Motor neuron (in vitro differentiated cells): ENCODE results near the gene ALKBH1. TPM values are rescaled to one million over a fixed set of nuclear protein-coding genes. Genes with fewer than 3 reads are reported as not detected.

Experiments
- ATAC-seq, 8 experiments: fragments of 200-7000 bp; cut with Tn5 transposase; replicated peaks in 6 of 8; 2 replicates each; pipeline ENCODE4 v1.8.0; 2021; ENCODE audit warnings: mild to moderate bottlenecking in 8 of 8, moderate library complexity in 8 of 8
- H3K27ac ChIP-seq, 2 donors: fragments of 250-450 bp; sonication (Bioruptor Pico); 2 replicates each; pipeline ENCODE4 v1.9.0; 2021; ENCODE audit warnings: antibody characterized with exemption in 2 of 2, mild to moderate bottlenecking in 2 of 2, moderate library complexity in 1 of 2
- H3K4me1 ChIP-seq, 2 donors: fragments of 250-450 bp; sonication (Bioruptor Pico); replicated peaks in 1 of 2; 2 replicates each; pipeline ENCODE4 v1.6.1; 2021; ENCODE audit warnings: antibody characterized with exemption in 2 of 2, mild to moderate bottlenecking in 2 of 2, moderate library complexity in 1 of 2
- H3K4me3 ChIP-seq, 5 donors: fragments of 250-450 bp; sonication (Bioruptor Pico); 2 replicates each; pipeline ENCODE4 v1.9.0; 2021; ENCODE audit warnings: antibody characterized with exemption in 5 of 5, mild to moderate bottlenecking in 5 of 5, moderate library complexity in 4 of 5
- WGBS, 10 experiments: fragments of 450-650 bp; shearing (Covaris generic); methylation state at CpG; one replicate each; pipeline ENCODE4 v1.0.0; 2022; 5-methylcytosine and 5-hydroxymethylcytosine counted together
- in situ Hi-C, 9 experiments: fragments of 400-800 bp; cut with MboI; loops; one replicate each; pipeline ENCODE4 v1.15.0; 2021; ENCODE audit warnings: low sequenced_read_pairs in 9 of 9, low pct_unique_long_range_greater_than_20kb in 2 of 9; ENCODE audit not compliant: unreplicated experiment in 9 of 9
- total RNA-seq, 8 experiments: library from RNA; unstranded; fragments of 300-600 nt; gene quantifications; 2 replicates each; pipeline versions ENCODE4 v1.2.3 to v1.2.4, GENCODE V29; 2022

Gene ALKBH1
- total RNA-seq, 8 experiments from 2014 or later = 9.9 to 15.1 (median 11.8) TPM

- Histone ChIP-seq H3K27ac (no peak overlapping the region), H3K4me1 (peaks cover 16 to 34% of the 10 kb centered on the region in 2 donors), H3K4me3 (no peak overlapping the region)
- no peak for ATAC-seq
- in situ Hi-C loops = no loop called here
- WGBS, 10 experiments = 58 to 100% (median 92%) methylated on average over 1 to 2 of the region's 2 CpGs; no CpG with 5 or more reads in 2 of the 10 experiments
Measured at GRCh38 chr14:77659831-77660230, 48.0 kb downstream of the ALKBH1 start.

GRCh38 chr14:77657280-77657679 lies 50.5 kb downstream of the ALKBH1 start:
- in situ Hi-C loops = no loop called here
- 0 to 100% (median 92%) methylated on average over 1 to 5 of the region's 5 CpGs; no CpG with 5 or more reads in 4 of the 10 experiments for WGBS, 10 experiments
- no peak overlapping the region for H3K27ac ChIP-seq
- H3K4me1 ChIP-seq = peaks cover 29 to 39% of the 10 kb centered on the region in 2 donors
- ATAC-seq = no peak
- no peak overlapping the region for H3K4me3 ChIP-seq

GRCh38 chr14:77654001-77654441 lies 53.8 kb downstream of the ALKBH1 start:
- H3K4me3 ChIP-seq = no peak overlapping the region
- H3K27ac ChIP-seq = peak overlapping the region; percentile 39 to 75

GRCh38 chr14:77649326-77649725 lies 58.5 kb downstream of the ALKBH1 start:
- no peak for ATAC-seq
- H3K4me3 ChIP-seq = no peak overlapping the region
- 71 to 100% (median 92%) methylated on average over 1 to 3 of the region's 3 CpGs; no CpG with 5 or more reads in 3 of the 10 experiments for WGBS, 10 experiments
- peaks cover 6 to 9% of the 10 kb centered on the region in 2 donors for H3K4me1 ChIP-seq
- no peak overlapping the region for H3K27ac ChIP-seq
- in situ Hi-C loops = no loop called here

More at GRCh38 chr14:77654001-77654441, 53.8 kb downstream of the ALKBH1 start:
- WGBS, 10 experiments = 0 to 100% (median 45%) methylated on average over 1 to 5 of the region's 11 CpGs; no CpG with 5 or more reads in 3 of the 10 experiments
- in situ Hi-C loops = no loop called here
- H3K4me1 ChIP-seq = peaks cover 15 to 19% of the 10 kb centered on the region in 2 donors
- peak in 5 of 8 experiments; percentile 45 to 77 (median 75) for ATAC-seq

DNA sequence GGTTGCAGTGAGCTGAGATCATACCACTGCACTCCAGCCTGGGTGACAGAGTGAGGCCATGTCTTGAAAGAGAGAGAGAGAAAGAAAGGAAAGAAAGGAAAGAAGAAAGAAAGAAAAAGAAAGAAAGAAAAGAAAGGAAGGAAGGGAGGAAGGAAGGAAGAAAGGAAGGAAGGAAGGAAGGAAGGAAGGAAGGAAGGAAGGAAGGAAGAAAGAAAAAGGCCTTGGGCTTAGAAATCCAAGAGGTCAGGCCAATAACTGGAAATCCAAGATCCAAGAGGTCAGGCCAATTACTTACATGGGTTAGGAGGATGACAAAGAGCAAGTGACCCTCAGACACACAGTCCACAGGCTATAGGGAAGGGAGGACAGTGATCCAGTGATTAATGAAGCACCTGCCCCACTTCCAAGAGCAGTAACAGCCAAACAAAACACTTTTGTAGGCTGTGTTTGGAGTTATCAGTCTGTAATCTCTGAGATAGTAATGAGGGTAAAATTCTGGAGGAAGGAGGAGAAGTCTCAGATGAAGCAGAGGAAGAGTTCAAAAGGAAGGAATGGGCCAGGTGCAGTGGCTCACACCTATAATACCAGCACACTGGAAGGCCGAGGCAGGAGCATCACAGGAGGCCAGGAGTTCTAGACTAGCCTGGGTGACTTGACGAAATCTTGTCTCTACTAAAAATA lies 59.2 kb downstream of the ALKBH1 start:
- ATAC-seq = no peak
- 0 to 60% (median 38%) methylated on average over 1 to 2 of the region's 2 CpGs; no CpG with 5 or more reads in 5 of the 10 experiments for WGBS, 10 experiments
- H3K27ac ChIP-seq = no peak overlapping the region
- in situ Hi-C loops = no loop called here
- H3K4me3 ChIP-seq = no peak overlapping the region
- H3K4me1 ChIP-seq = peaks cover 0 to 2% of the 10 kb centered on the region in 2 donors

- Histone ChIP-seq H3K4me1 (no peaks in the 10 kb centered on the region), H3K27ac (no peak overlapping the region), H3K4me3 (no peak overlapping the region)
- ATAC-seq = no peak
- in situ Hi-C loops = no loop called here
- WGBS, 10 experiments = 50 to 100% (median 85%) methylated on average over 1 to 2 of the region's 2 CpGs; no CpG with 5 or more reads in 2 of the 10 experiments
Measured at GRCh38 chr14:77647853-77648252, 60.0 kb downstream of the ALKBH1 start.

DNA sequence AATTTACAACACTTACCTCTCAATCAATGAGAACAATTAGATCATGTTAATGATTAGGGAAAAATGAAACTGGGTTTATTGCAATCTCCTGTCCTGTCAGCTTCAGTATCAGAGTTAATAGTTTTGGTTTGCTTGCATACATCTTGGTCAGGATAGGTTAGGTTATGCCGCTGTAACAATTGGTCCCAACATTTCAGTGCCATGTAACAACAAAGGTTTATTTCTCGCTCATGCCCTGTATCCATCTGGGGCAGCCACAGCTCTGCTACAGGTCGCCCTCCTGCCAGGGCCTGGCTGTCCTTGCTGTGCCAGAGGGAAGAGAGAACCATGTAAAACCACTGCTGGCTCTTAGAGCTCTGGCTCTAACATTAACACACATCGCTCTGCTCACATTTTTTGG lies 60.9 kb downstream of the ALKBH1 start:
- no peak overlapping the region for H3K4me3 ChIP-seq
- WGBS, 10 experiments = 67 to 100% (median 79%) methylated on average over 2 to 4 of the region's 4 CpGs; no CpG with 5 or more reads in 4 of the 10 experiments
- in situ Hi-C loops = no loop called here
- H3K4me1 ChIP-seq = no peaks in the 10 kb centered on the region
- no peak for ATAC-seq
- H3K27ac ChIP-seq = no peak overlapping the region

DNA sequence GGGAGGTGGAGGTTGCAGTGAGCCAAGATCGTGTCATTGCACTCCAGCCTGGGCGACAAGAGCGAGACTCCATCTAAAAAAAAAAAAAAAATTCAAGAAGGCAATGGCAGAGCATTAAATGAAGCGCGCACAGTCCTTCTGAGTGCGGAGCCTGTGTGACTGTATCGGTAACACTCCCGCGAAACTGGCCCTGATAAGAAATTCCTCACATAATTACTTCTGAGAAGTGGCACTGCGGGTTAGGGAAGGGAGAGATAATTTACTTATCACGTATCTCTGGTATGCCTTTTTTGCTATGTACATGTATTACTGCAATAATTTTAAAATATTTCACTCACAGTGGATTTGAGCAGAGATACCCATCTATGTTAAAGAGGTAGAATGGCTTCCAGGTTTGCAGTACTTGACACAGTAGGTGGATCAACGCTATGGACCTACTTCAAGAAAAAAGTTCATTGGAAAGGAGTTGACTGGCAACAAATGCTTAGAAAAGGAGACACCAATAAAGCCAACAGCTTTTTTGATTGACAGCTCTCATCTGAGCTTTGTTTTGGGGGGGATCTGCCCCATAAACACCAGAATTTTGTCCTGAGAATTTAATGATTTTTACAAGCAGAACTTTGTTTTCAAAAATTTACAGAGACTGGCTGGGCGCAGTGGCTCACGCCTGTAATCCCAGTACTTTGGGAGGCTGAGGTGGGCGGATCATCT lies 62.1 kb downstream of the ALKBH1 start:
- Histone ChIP-seq H3K4me3 (no peak overlapping the region), H3K27ac (no peak overlapping the region), H3K4me1 (no peaks in the 10 kb centered on the region)
- ATAC-seq = no peak
- in situ Hi-C loops = no loop called here
- 70 to 98% (median 91%) methylated on average over 2 to 12 of the region's 15 CpGs; no CpG with 5 or more reads in 2 of the 10 experiments for WGBS, 10 experiments

GRCh38 chr14:77642407-77642806 lies 65.4 kb downstream of the ALKBH1 start:
- Histone ChIP-seq H3K4me3 (no peak overlapping the region), H3K27ac (no peak overlapping the region)

GRCh38 chr14:77641534-77642341 lies 66.1 kb downstream of the ALKBH1 start:
- no peaks in the 10 kb centered on the region for H3K4me1 ChIP-seq
- in situ Hi-C loops = no loop called here
- 0 to 100% (median 71%) methylated on average over 1 to 25 of the region's 47 CpGs; no CpG with 5 or more reads in 1 of the 10 experiments for WGBS, 10 experiments
- H3K4me3 ChIP-seq = no peak overlapping the region
- ATAC-seq = peak in 3 of 8 experiments; percentile 65 to 75 (median 69)
- H3K27ac ChIP-seq = no peak overlapping the region

More at GRCh38 chr14:77642407-77642806, 65.4 kb downstream of the ALKBH1 start:
- no peaks in the 10 kb centered on the region for H3K4me1 ChIP-seq
- no peak for ATAC-seq
- in situ Hi-C loops = no loop called here
- WGBS, 10 experiments = 71 to 100% (median 92%) methylated on average over 1 to 7 of the region's 7 CpGs; no CpG with 5 or more reads in 3 of the 10 experiments

DNA sequence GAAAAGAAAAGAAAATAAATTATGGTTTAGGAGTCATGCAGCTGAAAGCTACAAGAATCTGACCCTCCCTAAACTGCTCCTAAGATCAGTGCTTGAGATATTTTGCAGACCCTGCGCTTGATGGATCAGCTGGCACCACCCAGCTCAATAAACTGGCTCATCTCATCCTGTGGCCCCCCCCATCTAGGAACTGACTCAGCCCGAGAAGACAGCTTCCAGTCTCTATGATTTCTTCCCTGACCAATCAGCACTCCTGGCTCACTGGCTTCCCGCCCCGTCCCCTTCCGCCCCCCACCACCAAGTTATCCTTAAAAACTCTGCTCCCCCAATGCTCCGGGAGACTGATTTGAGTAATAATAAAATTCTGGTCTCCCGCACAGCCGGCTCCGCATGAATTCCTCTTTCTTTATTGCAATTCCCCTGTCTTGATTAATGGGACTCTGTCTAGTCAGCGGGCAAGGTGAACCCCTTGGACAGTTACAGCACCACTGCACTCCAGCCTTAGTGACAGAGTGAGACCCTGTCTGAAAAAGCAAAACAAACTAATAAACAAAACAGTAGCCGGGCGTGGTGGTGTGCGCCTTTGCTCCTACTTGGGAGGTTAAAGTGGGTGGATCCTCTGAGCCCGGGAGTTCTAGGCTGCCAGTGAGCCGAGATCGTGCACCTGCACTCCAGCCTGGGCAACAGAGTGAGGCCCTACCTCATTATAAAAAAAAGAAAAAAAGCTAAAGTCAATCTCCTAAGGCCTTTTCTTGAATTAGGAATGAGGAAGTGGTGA lies 66.9 kb downstream of the ALKBH1 start:
- no peak overlapping the region for H3K27ac ChIP-seq
- no peaks in the 10 kb centered on the region for H3K4me1 ChIP-seq
- in situ Hi-C loops = no loop called here
- no peak overlapping the region for H3K4me3 ChIP-seq
- peak in 3 of 8 experiments; percentile 4 to 28 (median 19) for ATAC-seq
- 36 to 100% (median 68%) methylated on average over 2 to 10 of the region's 16 CpGs; no CpG with 5 or more reads in 2 of the 10 experiments for WGBS, 10 experiments

DNA sequence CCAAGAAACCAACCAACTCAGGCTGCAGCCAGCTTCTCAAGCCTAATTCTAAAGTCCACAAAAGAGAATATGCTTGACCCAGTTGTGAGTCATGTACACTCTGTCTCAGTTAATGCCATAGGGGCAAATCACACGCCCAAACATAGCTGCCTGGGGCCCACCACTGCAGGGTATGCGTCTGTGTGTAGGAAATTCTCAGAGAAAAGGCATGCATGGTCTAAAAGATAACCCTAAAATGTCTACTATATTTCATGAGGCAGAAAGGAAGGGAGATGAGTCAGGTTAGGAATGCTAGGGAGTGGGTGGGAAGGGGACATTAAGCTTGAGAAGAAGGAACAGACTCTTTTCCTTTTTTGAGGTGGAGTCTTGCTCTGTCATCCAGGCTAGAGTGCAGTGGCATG lies 69.1 kb downstream of the ALKBH1 start:
- Histone ChIP-seq H3K27ac (no peak overlapping the region), H3K4me3 (no peak overlapping the region), H3K4me1 (no peaks in the 10 kb centered on the region)
- peak in 3 of 8 experiments; percentile 72 to 81 (median 77) for ATAC-seq
- in situ Hi-C loops = no loop called here
- 0 to 100% (median 66%) methylated on average over 1 to 2 of the region's 2 CpGs; no CpG with 5 or more reads in 4 of the 10 experiments for WGBS, 10 experiments
